Activated CD8-positive, alpha-beta memory T cell treated with anti-CD3 and anti-CD28 coated beads for 48 hours (primary cell): ENCODE measurements around the gene MADCAM1.

Experiments used
- DNase-seq, 3 experiments: peaks; one replicate each; pipeline ENCODE4 v3.0.0-alpha.2; 2020; ENCODE audit warnings: low read depth in 2 of 3, low spot score in 2 of 3

MADCAM1 gene

DNA sequence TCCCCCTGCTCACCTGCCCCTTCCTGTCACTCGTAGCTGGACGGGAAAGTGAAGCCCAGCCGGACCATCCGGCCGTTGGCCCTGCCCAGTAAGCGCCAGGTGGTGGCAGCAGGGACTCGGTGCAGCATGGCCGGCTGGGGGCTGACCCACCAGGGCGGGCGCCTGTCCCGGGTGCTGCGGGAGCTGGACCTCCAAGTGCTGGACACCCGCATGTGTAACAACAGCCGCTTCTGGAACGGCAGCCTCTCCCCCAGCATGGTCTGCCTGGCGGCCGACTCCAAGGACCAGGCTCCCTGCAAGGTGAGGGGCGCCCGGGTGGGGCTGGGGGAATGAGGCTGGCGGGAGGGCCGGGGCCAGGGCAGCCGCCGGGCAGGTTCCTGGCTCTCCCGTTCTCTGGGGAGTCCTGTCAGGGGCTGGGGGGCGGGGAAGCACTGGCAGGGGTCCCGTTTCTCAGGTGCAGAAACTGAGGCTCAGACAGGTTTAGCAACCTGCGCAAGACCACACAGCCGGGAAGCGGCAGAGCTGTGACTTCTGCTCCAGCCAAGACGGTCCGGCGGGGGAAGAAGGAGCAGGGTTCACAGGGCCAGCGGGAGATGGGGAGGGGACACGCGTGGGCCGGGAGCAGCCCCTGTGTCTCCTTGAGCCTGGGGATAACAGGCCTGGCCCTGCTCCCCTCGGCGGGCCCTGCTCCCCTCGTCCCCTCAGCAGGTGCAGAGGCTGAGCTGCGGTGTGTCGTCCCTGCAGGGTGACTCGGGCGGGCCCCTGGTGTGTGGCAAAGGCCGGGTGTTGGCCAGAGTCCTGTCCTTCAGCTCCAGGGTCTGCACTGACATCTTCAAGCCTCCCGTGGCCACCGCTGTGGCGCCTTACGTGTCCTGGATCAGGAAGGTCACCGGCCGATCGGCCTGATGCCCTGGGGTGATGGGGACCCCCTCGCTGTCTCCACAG is 52.9 kb downstream of the MADCAM1 start:
- no peak for DNase-seq

DNA sequence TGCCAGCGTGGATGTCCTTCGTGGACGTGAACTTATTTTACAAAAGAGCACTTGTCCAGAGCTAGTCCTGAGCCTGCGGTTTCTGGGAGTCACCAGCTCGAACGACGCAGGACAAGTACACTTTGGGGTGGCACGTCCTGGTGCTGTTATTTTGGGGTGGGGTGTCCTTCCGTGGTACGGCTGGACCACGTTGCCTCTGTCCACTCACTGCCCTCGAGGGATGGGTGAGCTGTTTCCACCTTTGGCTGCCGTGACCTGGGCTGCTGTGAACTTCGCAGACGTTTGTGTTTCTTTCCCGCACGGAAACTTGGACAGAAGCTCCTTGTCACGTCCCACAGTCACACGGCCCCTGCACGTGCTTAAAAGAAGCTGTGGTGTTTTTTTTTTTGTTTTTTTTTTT is 58.5 kb downstream of the MADCAM1 start:
- DNase-seq = no peak
